Nucleus accumbens (tissue), 56 donors: ENCODE data around the gene CMSS1.
"Not testable (repeated sequence)": the region's sequence is repeated elsewhere in the genome, so short reads cannot be mapped to it uniquely, and the experiment has no call there.

Source experiments
- DNase-seq, 56 donors: peaks; one replicate each; lab custom pipeline; 2025; lab: John Stamatoyannopoulos, UW

The CMSS1 gene

DNA sequence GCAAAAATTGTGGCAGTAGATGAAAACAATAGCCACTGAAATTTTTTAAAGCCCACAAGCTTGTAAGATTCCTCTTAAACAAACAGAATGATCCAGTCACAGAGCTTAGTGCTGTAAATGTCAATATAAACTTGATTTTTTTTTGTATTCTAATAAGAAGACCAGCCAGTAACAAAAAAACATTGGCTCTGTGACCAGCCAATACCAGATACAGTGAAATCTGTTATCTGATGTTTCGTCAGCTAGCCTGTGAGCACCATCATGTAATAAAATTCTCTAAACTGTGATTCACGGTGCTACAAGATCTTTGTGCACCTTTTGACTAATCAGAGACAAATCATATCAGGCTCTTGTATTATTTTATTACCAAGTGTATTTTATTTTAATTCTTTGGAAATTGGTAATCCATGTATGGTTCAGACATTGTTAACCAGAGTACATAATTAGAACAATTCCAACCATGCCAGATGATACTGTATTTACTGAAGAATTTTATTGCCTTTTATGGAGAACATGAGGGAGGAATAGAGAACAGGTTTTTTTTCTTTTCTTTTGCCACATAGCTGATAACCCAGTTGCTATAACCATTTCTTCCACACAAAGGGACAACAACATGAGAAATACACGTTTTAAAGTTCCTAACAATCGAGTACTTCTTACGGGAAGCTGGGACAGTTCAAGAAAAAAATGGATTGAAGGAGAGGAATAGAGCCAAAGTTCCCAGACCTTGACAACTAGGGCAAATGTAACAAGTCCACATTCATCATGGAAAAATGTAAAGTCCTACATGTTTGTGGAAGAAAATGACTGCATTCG lies 224.7 kb downstream of the CMSS1 start:
- no peak for DNase-seq

- no peak for DNase-seq
Measured at GRCh38 chr3:100043271-100043670, 225.6 kb downstream of the CMSS1 start.

- DNase-seq: no peak
Measured at GRCh38 chr3:100044369-100044768, 226.7 kb downstream of the CMSS1 start.

- DNase-seq: peak in 5 of 56 donors; percentile 1 to 6 (median 4)
Measured at GRCh38 chr3:100045696-100046095, 228.0 kb downstream of the CMSS1 start.

DNA sequence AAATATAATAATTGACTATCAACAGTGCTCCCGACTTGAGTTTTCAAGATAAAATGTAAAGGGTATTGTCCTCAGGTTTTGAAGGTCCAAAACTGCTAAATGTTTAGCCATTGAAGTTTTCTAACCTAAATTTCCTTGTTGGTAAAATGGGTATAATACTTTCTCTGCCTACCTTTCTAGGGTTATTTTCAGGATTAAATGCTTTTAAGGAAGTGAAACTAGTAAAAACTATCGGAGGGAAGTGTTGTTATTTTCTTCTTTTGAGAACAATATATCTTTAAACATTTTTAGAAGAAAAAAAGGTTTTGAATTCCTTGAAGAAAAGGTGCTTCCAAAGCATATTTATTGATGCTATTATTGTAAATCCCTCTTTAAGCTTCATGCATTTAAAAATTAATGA lies 229.3 kb downstream of the CMSS1 start:
- DNase-seq: no peak

DNA sequence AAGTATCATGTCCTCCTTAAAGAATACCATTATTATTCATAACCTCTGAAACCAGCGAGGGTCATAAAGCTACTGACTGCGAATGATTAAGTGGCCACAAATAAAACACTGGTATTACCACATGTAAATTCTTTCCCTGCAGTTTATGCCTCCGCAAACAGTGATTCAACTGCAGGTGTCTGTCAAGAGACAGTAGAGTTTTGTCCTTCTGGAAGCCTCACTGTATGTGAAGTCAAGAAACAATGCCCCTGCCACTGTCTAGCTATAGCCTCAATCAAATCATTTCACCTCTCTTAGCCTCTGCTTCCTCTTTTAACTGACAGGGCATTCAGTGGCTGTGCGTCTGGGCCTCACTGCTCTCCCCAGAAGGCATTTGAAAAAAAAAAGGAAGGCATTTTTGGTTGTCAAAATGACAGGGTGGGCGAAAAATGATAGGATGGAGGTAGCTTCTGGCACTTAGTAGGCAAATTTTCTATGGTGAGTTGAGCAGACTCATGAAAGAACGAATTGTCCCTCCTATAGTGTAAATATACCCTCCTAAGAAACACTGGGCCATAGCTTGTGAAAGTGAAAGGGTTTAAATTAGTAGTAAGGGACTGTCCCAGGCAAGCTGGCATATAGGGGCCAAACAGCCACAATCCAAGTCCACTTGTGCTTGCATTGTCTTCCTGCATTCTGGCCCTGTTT lies 229.9 kb downstream of the CMSS1 start:
- peak in 2 of 56 donors; percentile 2 for DNase-seq

GRCh38 chr3:100048248-100048647 lies 230.6 kb downstream of the CMSS1 start:
- DNase-seq: no peak

DNA sequence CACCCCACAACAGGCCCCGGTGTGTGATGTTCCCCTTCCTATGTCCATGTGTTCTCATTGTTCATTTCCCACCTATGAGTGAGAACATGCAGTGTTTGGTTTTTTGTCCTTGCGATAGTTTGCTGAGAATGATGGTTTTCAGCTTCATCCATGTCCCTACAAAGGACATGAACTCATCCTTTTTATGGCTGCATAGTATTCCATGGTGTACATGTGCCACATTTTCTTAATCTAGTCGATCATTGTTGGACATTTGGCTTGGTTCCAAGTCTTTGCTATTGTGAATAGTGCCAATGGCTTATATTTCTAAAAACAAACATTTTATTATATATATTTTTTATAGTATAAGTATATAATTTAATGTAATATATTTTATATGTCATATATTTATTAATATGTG lies 233.9 kb downstream of the CMSS1 start:
- not testable (repeated sequence) for DNase-seq

GRCh38 chr3:100053951-100054620 lies 236.4 kb downstream of the CMSS1 start:
- DNase-seq: no peak

GRCh38 chr3:100057716-100058575 lies 240.3 kb downstream of the CMSS1 start:
- DNase-seq: no peak

- no peak for DNase-seq
Measured at GRCh38 chr3:100059472-100059871, 241.8 kb downstream of the CMSS1 start.

- peak in 1 of 56 donors; percentile 7 for DNase-seq
Measured at GRCh38 chr3:100060685-100061484, 243.2 kb downstream of the CMSS1 start.

DNA sequence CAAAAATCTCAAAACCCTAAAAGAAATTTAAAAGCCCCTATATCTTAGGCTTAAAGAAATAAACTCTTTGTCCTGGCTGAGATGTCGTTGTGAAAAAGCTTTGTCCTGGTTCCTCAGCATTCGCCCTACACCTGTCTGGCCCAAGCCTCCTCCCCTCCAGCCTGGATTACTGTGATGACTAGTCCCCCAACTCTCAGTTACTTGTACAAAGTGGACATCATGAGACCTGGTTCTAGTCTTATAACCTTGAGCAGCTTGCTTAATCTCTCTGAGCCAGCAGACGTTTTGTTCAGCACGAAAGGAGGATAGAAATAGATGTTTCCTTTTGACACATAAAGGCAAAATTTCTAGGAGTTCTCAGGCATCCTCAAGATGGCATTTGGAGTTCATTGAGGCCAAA lies 245.0 kb downstream of the CMSS1 start:
- no peak for DNase-seq

- no peak for DNase-seq
Measured at GRCh38 chr3:100063929-100064461, 246.3 kb downstream of the CMSS1 start.

GRCh38 chr3:100067589-100067988 lies 249.9 kb downstream of the CMSS1 start:
- DNase-seq: no peak

DNA sequence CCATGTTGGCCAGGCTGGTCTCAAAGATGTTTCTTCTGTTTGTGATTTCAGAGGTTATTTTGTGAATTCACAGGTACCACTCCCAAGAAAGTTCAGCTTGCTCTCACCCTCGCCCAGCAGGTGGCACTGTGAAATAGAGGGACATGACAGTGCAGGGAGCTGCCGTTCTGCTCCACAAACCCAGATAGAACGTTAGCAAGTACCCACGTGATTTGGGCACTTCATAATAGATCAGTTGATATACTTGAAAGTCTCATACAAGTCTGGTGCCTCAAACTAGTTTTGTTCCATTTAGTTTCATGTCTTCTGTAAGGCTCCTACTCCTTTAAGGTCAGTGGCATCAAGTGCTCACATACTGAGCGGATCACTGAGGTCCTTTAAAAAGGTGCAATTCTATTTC lies 251.2 kb downstream of the CMSS1 start:
- DNase-seq: peak in 41 of 56 donors; percentile 3 to 73 (median 25)

DNA sequence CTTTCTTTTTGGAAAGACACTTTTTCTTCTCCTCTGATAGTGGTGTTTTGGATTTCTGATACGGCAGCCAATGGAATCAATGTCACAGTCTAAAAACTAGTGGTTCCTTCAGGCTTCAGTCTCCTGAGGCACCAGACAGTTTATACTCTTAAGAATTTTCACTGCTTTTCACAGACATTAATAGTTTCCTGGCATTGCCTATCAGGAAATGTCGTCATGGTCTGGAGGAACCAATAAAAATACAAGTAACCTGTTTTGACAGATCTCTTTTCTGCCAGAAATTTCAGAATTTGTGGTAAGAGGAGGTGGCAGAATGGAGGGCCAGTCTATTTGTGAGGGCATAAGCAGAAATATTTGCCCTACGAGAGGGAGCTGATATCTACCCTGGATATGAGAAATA lies 251.8 kb downstream of the CMSS1 start:
- DNase-seq: no peak

DNA sequence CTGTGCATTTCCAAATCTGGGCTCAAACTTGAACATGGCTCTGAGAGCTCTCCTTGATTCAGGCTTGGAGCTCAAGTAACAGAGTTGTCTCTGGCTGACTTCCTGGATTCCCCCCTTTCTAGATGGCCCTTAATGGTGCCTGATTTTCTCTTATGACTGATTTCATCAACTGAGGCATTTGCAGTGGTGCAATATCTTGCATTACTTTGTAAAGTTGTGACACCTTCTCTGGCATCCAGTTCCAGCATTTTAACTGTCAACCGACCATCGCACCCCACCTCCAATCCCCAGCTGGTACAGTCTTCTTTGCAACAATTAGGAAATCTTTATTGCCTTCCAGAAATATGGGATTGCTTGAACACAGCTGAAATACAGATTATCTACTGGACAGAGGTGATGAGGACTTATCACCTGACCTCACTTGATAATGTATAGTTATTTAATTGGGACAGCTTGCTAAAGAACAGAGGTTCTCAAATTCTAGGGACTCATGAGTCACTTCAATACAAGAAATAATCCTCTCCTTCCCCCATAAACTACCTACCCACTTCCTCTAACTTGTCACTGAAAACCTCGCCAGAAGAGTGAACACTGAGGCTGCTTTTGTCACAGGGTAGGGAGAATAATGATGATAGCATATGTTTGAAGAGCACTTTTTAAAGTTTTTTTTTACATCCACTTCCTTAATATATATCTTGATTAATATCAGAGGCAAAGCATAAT lies 254.8 kb downstream of the CMSS1 start:
- DNase-seq: peak in 1 of 56 donors; percentile 4
